Activated naive CD8-positive, alpha-beta T cell treated with anti-CD3 and anti-CD28 coated beads for 36 hours (primary cell): ENCODE measurements around the gene RTCA. TPM values are rescaled to one million over a fixed set of nuclear protein-coding genes. Genes with fewer than 3 reads are reported as not detected.
"Not testable (repeated sequence)": the region's sequence is repeated elsewhere in the genome, so short reads cannot be mapped to it uniquely, and the experiment has no call there.

Experiments used
- DNase-seq: peaks from one replicate; pipeline ENCODE4 v3.0.0; 2021
- H3K27ac Mint-ChIP-seq: one replicate; pipeline ENCODE4 v1.8.0; 2022; ENCODE audit warnings: mild to moderate bottlenecking, moderate library complexity, mixed read lengths
- H3K27me3 Mint-ChIP-seq: one replicate; pipeline ENCODE4 v1.8.0; 2022; ENCODE audit warnings: mild to moderate bottlenecking, mixed read lengths
- H3K36me3 Mint-ChIP-seq: one replicate; pipeline ENCODE4 v1.8.0; 2021; ENCODE audit warnings: mild to moderate bottlenecking, mixed read lengths
- H3K4me1 Mint-ChIP-seq: one replicate; pipeline ENCODE4 v1.8.0; 2021; ENCODE audit warnings: mixed read lengths
- H3K4me3 Mint-ChIP-seq: one replicate; pipeline ENCODE4 v1.8.0; 2022; ENCODE audit warnings: mild to moderate bottlenecking, moderate library complexity, mixed read lengths
- H3K9me3 Mint-ChIP-seq: one replicate; pipeline ENCODE4 v1.8.0; 2022; ENCODE audit warnings: mixed read lengths
- total RNA-seq, 2 experiments: library from RNA; stranded (reverse); gene quantifications; one replicate each; pipeline ENCODE4 v1.2.3, GENCODE V29; 2021

The RTCA gene
- total RNA-seq, 2 experiments from 2014 or later: 49.4 to 50.4 TPM

DNA sequence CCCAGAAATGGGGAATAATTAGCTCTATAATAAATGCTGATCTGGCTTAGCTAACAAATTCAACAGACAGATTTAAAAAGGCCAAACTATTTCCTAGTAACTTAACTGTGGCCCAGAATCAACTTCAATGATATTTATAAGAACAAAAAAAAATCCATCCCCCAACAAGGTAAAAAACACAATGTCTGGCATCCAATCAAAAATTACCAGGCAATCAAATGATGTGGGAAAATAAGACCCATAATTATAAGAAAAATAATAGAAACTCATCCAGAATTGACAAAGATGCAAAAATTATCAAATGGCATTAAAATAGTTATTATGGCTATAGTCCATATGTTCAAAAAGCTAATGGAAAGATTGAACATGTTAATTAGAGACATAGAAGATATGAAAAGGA lies 43.8 kb downstream of the RTCA start:
- no peak overlapping the region for H3K4me3 Mint-ChIP-seq
- peaks cover 9% of the 10 kb centered on the region for H3K9me3 Mint-ChIP-seq
- no peaks in the 10 kb centered on the region for H3K4me1 Mint-ChIP-seq
- no peaks in the 10 kb centered on the region for H3K36me3 Mint-ChIP-seq
- no peak for DNase-seq
- no peaks in the 10 kb centered on the region for H3K27me3 Mint-ChIP-seq
- no peak overlapping the region for H3K27ac Mint-ChIP-seq

DNA sequence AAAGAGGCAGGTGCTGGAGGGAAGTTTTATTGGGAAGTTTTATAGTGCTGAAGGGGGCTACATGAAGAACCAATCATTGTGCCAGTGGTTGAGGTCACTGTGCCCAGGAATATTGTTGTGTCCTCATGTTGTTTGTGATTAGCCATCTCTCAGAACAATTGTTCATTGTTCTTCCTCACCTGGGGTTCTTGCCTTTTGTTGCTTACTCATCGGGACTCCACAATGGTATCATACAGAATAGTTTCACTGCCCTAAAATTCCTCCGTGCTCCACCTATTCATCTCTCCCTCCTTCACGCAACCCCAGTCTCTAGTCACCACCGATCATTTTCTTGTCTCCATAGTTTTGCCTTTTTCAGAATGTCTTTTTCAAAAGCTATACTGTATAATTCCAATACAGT lies 47.4 kb downstream of the RTCA start:
- Mint-ChIP-seq H3K27me3 (no peaks in the 10 kb centered on the region), H3K27ac (no peak overlapping the region), H3K9me3 (peaks cover 20% of the 10 kb centered on the region), H3K4me3 (no peak overlapping the region), H3K4me1 (no peaks in the 10 kb centered on the region), H3K36me3 (no peaks in the 10 kb centered on the region)
- no peak for DNase-seq

DNA sequence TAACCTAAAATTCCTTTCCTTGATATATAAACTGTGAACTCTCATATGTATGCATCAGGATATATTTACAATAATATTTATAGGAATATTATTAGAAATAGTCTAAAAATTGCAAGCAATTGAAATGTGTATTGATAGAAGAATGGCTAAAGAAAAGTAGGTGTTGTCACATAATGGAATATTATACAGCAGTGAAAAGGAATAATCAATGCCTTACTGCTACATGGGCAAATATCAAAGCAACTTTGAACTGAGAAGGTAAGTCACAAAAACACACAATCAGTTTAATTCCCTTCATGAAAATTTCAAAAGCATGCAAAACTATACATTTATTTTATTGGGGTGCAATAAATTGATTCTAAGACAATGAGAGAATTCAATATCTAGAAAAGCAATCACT lies 50.6 kb downstream of the RTCA start:
- H3K27me3 Mint-ChIP-seq: no peaks in the 10 kb centered on the region
- DNase-seq: no peak

DNA sequence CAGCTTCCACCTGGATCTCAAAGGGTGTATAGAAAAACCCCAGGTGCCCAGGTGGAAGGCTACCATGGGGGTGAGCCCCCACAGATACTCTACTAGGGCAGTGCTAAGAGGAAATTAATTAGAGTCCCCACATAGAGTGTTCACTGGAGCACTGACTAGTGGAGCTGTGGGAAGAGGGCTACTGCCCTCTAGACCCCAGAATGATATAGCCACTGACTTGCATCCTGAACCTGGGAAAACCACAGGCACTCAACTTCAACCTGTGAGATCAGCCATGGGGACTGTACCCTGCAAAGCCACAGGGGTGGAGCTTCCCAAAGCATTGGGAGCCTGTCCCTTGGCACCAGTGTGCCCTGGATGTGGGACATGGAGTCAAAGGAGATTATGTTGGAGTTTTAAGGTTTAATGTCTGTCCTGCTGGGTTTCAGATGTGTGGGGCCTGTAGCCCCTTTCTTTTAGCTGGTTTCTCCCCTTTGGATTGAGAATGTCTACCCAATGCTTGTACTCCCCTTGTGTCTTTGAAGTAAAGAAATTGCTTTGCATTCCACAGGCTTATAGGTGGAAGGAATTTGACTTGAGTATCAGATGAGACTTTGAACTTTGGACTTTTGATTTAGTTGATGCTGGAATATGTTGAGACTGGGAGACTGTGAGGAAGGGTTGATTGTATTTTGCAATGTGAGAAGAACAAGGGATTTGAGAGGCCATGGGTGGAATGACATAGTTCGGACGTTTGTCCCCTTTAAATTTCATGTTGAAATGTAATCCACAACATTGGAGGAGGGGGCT lies 54.5 kb downstream of the RTCA start:
- H3K27ac Mint-ChIP-seq: no peak overlapping the region
- no peaks in the 10 kb centered on the region for H3K27me3 Mint-ChIP-seq
- DNase-seq: no peak
- peaks cover 10% of the 10 kb centered on the region for H3K4me1 Mint-ChIP-seq
- H3K9me3 Mint-ChIP-seq: peaks cover 21% of the 10 kb centered on the region
- H3K4me3 Mint-ChIP-seq: no peak overlapping the region
- H3K36me3 Mint-ChIP-seq: no peaks in the 10 kb centered on the region

More for the DNA sequence above, 50.6 kb downstream of the RTCA start:
- no peak overlapping the region for H3K4me3 Mint-ChIP-seq
- no peaks in the 10 kb centered on the region for H3K36me3 Mint-ChIP-seq
- H3K27ac Mint-ChIP-seq: no peak overlapping the region
- H3K4me1 Mint-ChIP-seq: no peaks in the 10 kb centered on the region
- peaks cover 21% of the 10 kb centered on the region for H3K9me3 Mint-ChIP-seq

DNA sequence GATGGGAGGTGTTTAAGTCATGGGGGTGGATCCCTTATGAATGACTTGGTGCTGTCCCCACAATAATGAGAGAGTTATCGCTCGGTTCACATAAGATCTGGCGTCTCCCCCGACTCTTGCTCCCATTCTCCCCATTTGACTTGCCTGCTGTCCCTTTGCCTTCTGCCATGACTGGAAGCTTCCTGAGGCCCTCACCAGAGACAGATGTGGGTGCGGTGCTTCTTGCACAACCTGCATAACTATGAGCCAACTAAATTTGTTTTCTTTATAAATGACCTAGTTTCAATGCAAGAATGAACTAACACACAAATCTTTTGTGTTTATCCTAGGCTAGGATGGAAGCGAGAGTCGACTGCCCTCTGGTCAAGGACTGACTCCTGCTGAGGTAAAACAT lies 55.1 kb downstream of the RTCA start:
- peaks cover 18% of the 10 kb centered on the region for H3K9me3 Mint-ChIP-seq
- no peak for DNase-seq
- peaks cover 10% of the 10 kb centered on the region for H3K4me1 Mint-ChIP-seq
- H3K27ac Mint-ChIP-seq: no peak overlapping the region
- H3K27me3 Mint-ChIP-seq: no peaks in the 10 kb centered on the region
- H3K4me3 Mint-ChIP-seq: no peak overlapping the region
- H3K36me3 Mint-ChIP-seq: no peaks in the 10 kb centered on the region

DNA sequence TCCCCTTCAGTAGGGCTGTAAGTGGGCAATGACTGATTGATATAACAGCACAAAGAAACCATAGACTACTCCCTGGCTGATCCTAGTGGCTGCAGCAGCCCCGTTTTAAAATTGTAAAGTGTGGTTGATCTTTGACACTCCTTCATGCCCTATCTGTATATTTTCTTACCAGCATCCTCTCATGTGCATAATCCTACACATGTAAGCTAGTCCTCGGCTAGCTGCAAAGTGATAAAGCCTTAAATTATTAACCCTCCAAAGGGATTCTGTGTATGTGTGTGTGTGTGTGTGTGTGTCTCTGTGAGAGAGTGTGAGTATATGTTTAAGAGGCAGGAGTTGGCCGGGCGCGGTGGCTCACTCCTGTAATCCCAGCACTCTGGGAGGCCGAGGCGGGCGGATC lies 55.5 kb downstream of the RTCA start:
- no peak for DNase-seq
- Mint-ChIP-seq H3K4me3 (no peak overlapping the region), H3K9me3 (peaks cover 18% of the 10 kb centered on the region), H3K36me3 (no peaks in the 10 kb centered on the region), H3K27ac (no peak overlapping the region), H3K4me1 (peaks cover 10% of the 10 kb centered on the region), H3K27me3 (no peaks in the 10 kb centered on the region)

DNA sequence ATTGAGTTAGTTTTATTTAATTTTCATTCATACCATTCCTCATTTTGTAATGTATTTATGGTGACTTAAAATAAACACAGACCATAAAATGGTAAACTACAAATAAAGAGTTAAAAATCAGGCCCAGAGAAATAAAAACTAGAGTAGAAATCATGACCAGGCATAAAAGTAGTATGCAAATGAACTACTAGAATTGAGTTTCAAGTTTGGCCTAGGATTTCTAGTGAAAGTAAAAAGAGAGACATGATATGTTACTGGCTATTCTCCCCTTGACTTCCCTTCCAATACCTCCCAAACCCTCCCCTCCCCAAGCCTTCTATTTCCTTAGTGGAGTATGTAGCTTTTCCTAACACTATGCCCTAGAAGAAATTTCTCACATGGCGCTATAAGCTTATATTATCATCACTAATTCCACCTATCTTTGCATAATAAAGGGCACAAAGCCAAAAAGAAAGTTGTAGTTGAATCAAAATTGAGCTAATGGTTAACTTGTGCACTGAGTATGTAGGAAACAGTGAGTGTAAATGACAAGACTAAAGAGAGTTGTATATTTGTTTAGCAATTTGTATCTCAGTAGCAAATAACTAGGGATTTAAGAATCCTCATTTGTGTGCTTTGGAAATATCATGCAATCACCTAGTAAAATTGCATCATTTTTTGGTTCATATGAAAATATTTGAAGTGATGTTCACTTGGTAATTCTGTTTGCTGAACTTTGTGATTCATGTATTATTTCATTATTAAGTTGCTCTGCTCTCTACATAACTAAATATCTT lies 56.6 kb downstream of the RTCA start:
- Mint-ChIP-seq H3K36me3 (no peaks in the 10 kb centered on the region), H3K9me3 (peaks cover 12% of the 10 kb centered on the region), H3K4me3 (no peak overlapping the region), H3K4me1 (peaks cover 10% of the 10 kb centered on the region), H3K27ac (peak overlapping the region; percentile 86), H3K27me3 (no peaks in the 10 kb centered on the region)
- DNase-seq: no peak

DNA sequence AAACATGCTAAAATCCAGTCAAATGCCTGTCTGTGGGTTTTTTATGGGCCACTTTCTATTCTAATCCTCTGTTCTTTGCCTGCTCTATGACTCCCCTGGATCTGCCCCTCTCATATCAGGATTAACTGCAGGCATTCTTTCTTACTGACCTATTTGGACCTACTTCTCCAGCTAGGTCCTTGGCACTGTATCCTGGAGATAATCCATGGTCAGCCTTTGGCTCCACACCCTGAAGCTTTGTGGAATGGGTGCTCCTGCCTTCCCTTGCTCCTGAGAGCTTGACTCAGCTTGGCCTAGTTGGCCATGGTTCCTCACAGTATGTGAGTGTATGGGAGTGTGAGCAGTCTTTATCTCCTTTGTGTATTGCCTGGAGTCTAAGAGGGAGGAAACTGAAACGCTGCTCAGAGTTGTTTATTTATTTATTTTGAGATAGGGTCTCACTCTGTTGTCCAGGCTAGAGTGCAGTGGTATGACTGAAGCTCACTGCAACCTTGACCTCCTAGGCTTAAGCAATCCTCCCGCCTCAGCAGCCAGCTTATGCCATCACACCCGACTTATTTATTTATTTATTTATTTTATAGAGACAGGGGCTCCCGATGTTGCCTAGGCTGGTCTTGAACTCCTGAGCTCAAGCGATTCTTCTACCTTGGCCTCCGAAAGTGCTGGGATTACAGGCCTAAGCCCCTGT lies 57.5 kb downstream of the RTCA start:
- peaks cover 9% of the 10 kb centered on the region for H3K9me3 Mint-ChIP-seq
- H3K4me1 Mint-ChIP-seq: peaks cover 10% of the 10 kb centered on the region
- H3K4me3 Mint-ChIP-seq: no peak overlapping the region
- peak overlapping the region; percentile 86 for H3K27ac Mint-ChIP-seq
- DNase-seq: no peak
- no peaks in the 10 kb centered on the region for H3K36me3 Mint-ChIP-seq
- no peaks in the 10 kb centered on the region for H3K27me3 Mint-ChIP-seq

DNA sequence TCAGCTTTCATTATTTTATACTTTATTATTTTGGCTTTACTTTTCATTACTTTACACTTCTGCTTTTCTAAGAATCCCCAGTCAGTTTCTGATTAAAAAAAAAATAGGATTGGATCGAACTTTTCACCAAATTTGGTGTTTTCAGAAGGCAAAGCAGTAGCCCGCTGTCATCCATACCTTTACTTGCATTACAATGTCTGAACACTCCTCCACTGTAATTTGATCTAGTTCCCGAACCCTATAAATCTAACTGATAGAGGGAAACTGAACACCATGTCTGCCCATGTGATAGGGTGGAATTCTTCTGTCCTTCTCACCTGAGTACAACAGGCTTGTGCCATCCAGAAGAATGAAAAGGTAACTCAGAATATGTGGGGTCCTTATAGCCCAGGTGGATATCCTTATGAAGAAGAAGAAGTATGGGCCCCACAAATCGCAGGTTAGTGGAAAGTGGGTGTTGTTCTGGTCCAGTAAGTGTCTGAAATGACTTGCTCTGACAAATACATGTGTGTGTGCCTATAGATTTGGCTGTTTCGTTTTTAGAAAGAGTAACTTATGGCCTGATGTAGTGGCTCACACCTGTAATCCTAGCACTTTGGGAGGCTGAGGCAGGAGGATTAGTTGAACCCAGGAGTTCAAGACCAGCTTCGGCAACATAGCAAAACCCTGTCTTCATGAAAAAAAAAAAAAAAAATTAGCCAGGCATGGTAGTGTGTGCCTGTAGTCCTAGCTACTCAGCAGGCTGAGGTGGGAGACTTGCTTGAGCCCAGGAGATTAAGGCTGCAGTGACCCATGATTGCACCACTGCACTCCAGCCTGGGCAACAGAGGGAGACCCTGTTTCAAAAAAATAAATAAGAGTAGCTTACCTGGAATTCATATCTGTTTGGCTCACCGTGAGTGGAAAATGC lies 59.7 kb downstream of the RTCA start:
- Mint-ChIP-seq H3K9me3 (peaks cover 2% of the 10 kb centered on the region), H3K36me3 (no peaks in the 10 kb centered on the region), H3K27me3 (no peaks in the 10 kb centered on the region), H3K27ac (no peak overlapping the region), H3K4me1 (peaks cover 10% of the 10 kb centered on the region), H3K4me3 (no peak overlapping the region)
- no peak for DNase-seq

DNA sequence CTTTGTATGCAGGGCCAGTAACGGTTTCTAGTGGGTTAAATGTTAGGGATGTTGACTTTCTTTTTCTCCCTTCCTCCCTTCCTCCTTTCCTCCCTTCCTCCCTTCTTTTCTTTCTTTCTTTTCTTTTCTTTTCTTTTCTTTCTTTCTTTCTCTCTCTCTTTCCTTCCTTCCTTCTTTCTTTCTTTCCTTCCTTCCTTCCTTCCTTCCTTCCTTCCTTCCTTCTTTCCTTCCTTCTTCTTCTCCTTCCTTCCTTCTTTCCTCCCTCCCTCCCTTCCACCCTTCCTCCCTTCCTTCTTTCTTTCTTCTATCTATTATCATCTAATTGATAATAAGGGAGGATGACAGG lies 60.3 kb downstream of the RTCA start:
- not testable (repeated sequence) for H3K36me3 Mint-ChIP-seq, H3K9me3 Mint-ChIP-seq, H3K27ac Mint-ChIP-seq, H3K4me3 Mint-ChIP-seq, DNase-seq, H3K27me3 Mint-ChIP-seq
- H3K4me1 Mint-ChIP-seq: peaks cover 10% of the 10 kb centered on the region

DNA sequence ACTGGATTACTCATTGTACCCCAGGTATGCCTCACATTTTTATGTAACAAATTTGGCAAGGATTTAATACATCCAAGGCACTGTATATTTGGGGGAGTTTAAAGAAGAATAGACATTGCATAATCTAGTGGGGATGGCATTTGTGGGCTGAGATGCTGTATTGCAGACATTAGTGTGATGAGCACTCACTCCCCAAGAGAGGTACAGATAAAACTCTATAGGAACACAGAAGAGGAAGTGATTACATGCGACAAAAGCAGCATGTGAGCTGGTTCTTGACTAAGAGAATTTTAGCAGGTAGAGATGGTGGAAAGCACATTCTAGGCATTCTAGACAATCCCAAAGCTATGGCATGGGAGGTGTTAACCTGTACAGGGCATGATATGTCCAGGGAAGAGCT lies 62.1 kb downstream of the RTCA start:
- H3K27me3 Mint-ChIP-seq: no peaks in the 10 kb centered on the region
- DNase-seq: no peak
- H3K27ac Mint-ChIP-seq: no peak overlapping the region
- peaks cover under 1% of the 10 kb centered on the region for H3K4me1 Mint-ChIP-seq
- no peaks in the 10 kb centered on the region for H3K9me3 Mint-ChIP-seq
- H3K36me3 Mint-ChIP-seq: no peaks in the 10 kb centered on the region
- no peak overlapping the region for H3K4me3 Mint-ChIP-seq

DNA sequence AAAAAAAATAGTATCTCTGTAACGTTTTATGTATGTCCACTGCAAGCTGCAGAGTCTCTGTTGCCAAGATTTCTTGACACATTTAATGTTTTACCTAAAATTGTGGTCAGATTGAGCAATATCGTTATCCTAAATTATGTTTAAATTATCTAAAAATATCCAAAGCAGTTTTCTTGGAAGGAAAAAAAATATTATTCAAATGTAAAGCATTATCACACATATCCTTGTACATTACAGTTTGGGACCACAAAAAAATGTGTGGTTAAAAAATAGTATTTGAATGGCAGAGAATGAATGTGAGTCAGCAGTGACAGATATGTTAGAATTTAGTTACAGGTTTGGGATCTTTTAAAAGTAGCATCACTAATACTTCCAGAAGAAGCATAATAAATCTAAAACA lies 65.1 kb downstream of the RTCA start:
- H3K27ac Mint-ChIP-seq, DNase-seq, H3K4me3 Mint-ChIP-seq, H3K36me3 Mint-ChIP-seq, H3K27me3 Mint-ChIP-seq, H3K4me1 Mint-ChIP-seq, H3K9me3 Mint-ChIP-seq: not testable (repeated sequence)

DNA sequence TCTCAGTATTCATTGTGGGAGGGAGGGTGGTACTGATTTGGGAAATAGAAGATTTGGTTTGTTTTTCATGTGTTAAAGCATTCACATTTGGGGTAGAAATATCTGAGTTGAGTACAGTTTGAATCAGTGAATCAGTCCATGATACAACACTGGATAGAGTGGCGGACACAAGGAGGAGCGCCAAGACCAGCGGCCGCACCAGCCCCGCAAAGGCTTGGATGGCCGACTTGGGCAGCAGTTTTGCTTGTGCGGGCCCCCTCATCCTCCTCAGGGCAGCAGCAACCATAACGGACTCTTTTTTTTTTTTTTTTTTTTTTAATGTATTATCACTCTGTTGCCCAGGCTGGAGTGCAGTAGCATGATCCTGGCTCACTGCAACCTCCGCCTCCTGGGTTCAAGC lies 66.3 kb downstream of the RTCA start:
- H3K4me1 Mint-ChIP-seq: no peaks in the 10 kb centered on the region
- no peak for DNase-seq
- no peaks in the 10 kb centered on the region for H3K36me3 Mint-ChIP-seq
- no peaks in the 10 kb centered on the region for H3K27me3 Mint-ChIP-seq
- H3K27ac Mint-ChIP-seq: no peak overlapping the region
- no peak overlapping the region for H3K4me3 Mint-ChIP-seq
- no peaks in the 10 kb centered on the region for H3K9me3 Mint-ChIP-seq

DNA sequence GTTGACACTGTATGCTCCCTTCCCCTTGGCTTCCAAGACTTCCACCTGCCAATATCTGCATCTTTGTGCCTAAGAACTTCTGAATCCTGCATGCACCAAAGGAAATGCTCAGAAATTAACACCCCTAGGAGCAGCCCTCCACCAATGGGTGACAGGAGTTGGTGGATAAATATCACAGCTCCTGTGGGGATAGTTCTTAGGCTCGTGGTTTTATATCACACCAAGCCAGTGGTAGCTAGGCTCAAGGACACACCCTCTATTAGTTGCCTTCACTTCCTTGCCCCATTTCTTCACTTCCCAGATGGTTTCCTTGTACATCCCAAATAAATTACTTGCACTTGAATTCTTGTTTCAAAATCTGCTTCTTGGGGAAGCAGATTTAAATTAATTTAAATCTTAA lies 69.4 kb downstream of the RTCA start:
- no peaks in the 10 kb centered on the region for H3K4me1 Mint-ChIP-seq
- DNase-seq: no peak
- no peaks in the 10 kb centered on the region for H3K27me3 Mint-ChIP-seq
- no peaks in the 10 kb centered on the region for H3K36me3 Mint-ChIP-seq
- H3K27ac Mint-ChIP-seq: no peak overlapping the region
- H3K9me3 Mint-ChIP-seq: no peaks in the 10 kb centered on the region
- H3K4me3 Mint-ChIP-seq: no peak overlapping the region

DNA sequence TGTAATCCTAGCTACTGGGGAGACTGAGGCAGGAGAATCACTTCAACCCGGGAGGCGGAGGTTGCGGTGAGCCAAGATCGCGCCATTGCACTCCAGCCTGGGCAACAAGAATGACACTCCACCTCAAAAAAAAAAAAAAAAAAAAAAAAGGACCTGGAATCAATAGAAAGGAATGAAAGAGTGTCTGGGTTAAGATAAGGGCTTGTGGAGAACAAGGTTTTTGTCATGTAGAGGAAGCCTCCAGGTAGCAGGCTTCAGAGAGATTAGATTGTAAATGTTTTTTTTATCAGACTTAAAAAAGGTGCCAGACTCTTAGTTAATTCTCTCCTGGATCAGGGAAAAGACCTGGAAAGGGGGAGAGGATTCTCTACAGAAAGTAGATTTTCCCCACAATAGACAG lies 71.9 kb downstream of the RTCA start:
- H3K27me3 Mint-ChIP-seq, DNase-seq, H3K36me3 Mint-ChIP-seq, H3K9me3 Mint-ChIP-seq, H3K4me1 Mint-ChIP-seq, H3K4me3 Mint-ChIP-seq, H3K27ac Mint-ChIP-seq: not testable (repeated sequence)
